ENCODE measurements around the gene JAZF1. TPM values are rescaled to one million over a fixed set of nuclear protein-coding genes. Genes with fewer than 3 reads are reported as not detected.

The JAZF1 gene
- total and polyA plus RNA-seq, 9 of the 15 experiments (the other 6 are each of a cell fraction or from before 2014, with no cell fraction given), result 0.04 to 0.64 (median 0.11) TPM; not detected in 3

GRCh38 chr7:27861747-27862146 lies 318.8 kb downstream of the JAZF1 start:
- CTCF ChIA-PET (ENCODE audit: low intra/inter-chr PET ratio), result no interaction called here
- no peak overlapping the region for H3K9ac ChIP-seq (ENCODE audit: insufficient read depth in 1 of 2, low read depth in 2 of 2, low read length in 2 of 2)

More at GRCh38 chr7:27861747-27862146, 318.8 kb downstream of the JAZF1 start:
- no peaks in the 10 kb centered on the region for H3K9me3 ChIP-seq (replicated peaks; ENCODE audit: control insufficient read depth, insufficient read depth, low read depth, low read length)
- no TSS peak for BruUV-seq (replicated peaks)
- WGBS (ENCODE audit: insufficient coverage, low coverage, missing lambda C conversion rate), result 3% methylated on average over 3 of the region's 3 CpGs
- TF ChIP-seq, protein P1, sequence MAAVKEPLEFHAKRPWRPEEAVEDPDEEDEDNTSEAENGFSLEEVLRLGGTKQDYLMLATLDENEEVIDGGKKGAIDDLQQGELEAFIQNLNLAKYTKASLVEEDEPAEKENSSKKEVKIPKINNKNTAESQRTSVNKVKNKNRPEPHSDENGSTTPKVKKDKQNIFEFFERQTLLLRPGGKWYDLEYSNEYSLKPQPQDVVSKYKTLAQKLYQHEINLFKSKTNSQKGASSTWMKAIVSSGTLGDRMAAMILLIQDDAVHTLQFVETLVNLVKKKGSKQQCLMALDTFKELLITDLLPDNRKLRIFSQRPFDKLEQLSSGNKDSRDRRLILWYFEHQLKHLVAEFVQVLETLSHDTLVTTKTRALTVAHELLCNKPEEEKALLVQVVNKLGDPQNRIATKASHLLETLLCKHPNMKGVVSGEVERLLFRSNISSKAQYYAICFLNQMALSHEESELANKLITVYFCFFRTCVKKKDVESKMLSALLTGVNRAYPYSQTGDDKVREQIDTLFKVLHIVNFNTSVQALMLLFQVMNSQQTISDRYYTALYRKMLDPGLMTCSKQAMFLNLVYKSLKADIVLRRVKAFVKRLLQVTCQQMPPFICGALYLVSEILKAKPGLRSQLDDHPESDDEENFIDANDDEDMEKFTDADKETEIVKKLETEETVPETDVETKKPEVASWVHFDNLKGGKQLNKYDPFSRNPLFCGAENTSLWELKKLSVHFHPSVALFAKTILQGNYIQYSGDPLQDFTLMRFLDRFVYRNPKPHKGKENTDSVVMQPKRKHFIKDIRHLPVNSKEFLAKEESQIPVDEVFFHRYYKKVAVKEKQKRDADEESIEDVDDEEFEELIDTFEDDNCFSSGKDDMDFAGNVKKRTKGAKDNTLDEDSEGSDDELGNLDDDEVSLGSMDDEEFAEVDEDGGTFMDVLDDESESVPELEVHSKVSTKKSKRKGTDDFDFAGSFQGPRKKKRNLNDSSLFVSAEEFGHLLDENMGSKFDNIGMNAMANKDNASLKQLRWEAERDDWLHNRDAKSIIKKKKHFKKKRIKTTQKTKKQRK (IDR thresholded peaks at IDR 0.05; ENCODE audit: borderline replicate concordance, low read depth, low read length), result no peak
- intact Hi-C loops (cut with micrococcal nuclease), result no loop called here
- no peak overlapping the region for H3K4me3 ChIP-seq
- peaks cover 30 to 46% of the 10 kb centered on the region in 2 experiments; a peak in 4 of 5 replicates for H3K27me3 ChIP-seq (ENCODE audit: control insufficient read depth in 2 of 2, insufficient read depth in 2 of 2, low read length in 2 of 2)
- H3K79me2 ChIP-seq (ENCODE audit: control insufficient read depth, insufficient read depth, low read length), result no peaks in the 10 kb centered on the region
- DNase-seq (ENCODE audit: extremely low read depth in 1 of 4, low spot score in 3 of 4) (no peak), ATAC-seq (no peak), FAIRE-seq (no peak)
- in situ Hi-C loops (cut with MboI), result no loop called here
- H3K4me2 ChIP-seq (ENCODE audit: insufficient read depth, low read length), result no peak overlapping the region
- H3K36me3 ChIP-seq (ENCODE audit: control insufficient read depth, insufficient read depth, low read length), result no peaks in the 10 kb centered on the region
- no peak overlapping the region for H3K27ac ChIP-seq (ENCODE audit: extremely low read depth, low read depth, low read length)
- H3K4me1 ChIP-seq (replicated peaks in 1 of 2; ENCODE audit: control insufficient read depth in 2 of 2, insufficient read depth in 2 of 2, low read length in 2 of 2), result no peaks in the 10 kb centered on the region
- H3K9me1 ChIP-seq (ENCODE audit: control insufficient read depth, insufficient read depth, low read length), result no peaks in the 10 kb centered on the region
- POLR2A ChIA-PET, result interaction anchor here (1.7 kb wide), 1 partner anchor 21 kb away, joined by 4 read pairs; no protein-coding TSS in a partner anchor
- no peaks in the 10 kb centered on the region for H4K20me1 ChIP-seq (replicated peaks; ENCODE audit: control insufficient read depth, insufficient read depth, low read length)
- H2AFZ ChIP-seq (ENCODE audit: low read depth, low read length), result no peak overlapping the region

Data from K562 (cell line).